GOT3 (cell line): ENCODE results near the gene MMS19.

Experiments
- DNase-seq: peaks from one replicate; lab custom pipeline; 2025; ENCODE audit warnings: mixed read lengths; lab: John Stamatoyannopoulos, UW

MMS19 gene

DNA sequence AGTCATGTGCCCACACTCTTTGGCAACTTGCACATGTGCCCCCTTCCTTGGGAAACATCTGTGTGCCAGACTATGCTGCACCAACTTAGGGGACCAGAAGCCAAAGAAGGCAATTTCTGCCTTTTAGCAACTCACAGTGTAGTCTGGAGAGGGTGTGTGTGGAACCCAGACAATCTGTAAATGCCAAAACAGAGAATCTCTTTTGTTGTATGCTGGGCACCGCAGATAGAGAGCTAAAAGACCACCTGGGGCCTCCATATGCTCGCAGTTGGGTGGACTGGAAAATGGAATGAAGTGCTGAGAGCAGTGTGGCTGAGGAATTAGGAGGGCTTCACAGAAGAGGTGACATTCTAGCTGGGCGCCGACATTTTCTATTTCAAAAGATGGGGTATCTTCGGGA is 26.9 kb upstream of the MMS19 start:
- DNase-seq = no peak

DNA sequence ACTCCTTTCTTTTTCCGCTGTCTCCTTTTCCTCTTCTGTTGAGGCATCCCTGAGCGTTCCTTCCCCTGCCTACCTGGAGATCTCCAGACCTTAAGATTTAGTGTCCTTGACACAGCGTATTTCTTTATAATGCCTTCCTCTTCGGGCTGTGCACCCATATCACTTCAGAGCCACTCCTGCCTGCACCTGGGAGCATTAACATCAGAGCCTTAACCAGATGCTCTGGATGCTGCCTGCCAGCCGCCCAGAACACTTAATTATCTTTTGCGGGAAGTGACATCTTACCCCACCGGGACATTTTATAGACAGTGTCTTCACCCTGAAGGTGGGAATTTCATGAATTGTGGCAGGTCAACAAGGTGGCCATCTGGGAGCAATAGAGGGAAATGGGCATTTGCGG is 24.7 kb upstream of the MMS19 start:
- DNase-seq = no peak

DNA sequence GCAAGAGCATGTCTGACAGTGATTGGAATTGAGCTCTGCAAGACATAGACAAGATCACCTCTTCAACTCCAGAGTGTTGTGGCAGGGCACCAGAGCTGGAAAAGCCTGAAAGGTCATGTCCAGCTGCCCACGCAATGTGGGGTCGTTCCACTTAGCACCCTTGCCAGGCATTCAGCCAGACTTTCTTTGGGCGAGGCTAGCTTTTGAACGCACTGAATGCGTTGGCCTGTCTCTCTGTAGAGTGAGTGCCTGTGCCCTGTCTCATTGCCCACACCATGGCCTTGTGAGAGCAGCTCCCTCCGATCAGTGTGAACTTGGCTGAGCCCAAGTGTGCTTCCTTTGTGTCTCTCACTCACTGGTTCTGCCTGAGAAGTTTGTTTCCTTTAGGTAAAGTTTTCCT is 23.8 kb upstream of the MMS19 start:
- DNase-seq = no peak

DNA sequence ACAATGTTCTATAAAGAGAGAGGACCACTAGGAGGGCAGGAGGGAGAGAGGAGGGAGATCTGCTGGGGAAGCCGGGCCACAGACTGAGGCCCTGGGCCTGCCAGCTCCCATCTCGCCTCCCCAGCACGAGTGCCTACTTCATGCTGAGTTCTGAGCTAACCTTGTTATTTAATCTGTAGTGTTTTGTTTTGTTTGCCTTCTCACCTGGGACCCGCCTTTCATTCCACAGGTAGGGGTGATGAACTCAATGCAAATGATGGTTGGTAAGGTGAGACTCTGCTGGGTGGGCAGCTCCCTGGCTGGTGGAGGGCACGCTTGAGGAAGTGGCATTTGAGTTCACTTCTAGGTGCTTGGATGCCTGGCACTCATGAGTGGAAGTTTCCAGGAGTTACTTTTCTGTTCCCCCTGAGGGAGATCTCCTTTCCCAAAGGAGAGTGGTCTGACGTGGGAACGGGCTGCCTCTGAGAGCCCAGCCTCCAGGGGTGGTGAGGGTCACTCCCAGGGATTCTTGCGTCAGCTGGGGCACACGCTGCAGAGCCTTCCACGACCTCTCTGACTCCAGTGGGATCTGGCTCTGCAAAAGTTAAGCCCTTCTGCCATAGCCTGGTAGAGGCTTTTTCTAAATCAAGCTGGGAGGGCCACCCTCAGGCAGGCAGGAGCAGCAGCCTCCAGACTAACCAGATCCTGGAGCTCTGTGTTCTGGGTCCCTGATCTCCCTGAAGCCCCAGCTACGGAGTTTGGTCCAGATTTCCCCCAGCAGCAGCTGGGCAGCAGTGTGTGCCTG is 22.9 kb upstream of the MMS19 start:
- DNase-seq = no peak

DNA sequence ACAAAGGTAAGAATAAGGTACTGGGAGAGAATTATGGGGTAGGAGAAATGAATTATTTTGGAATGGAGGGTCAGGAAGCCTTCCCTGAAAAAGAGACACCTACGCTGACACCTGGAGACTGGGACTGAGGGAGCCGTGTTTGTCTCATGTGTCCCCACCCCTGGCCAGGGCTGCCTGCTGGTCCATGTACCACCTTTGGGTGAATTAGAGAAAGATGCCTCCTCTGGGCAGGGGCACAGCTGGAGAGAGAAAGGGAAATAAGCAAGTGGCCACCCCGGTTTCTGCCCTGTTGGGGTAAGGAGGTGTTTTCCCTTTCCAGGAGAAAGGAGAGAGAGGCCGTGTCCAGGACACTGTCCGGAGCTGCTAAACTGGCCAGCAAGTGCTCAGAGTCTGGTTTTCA is 22.3 kb upstream of the MMS19 start:
- no peak for DNase-seq

DNA sequence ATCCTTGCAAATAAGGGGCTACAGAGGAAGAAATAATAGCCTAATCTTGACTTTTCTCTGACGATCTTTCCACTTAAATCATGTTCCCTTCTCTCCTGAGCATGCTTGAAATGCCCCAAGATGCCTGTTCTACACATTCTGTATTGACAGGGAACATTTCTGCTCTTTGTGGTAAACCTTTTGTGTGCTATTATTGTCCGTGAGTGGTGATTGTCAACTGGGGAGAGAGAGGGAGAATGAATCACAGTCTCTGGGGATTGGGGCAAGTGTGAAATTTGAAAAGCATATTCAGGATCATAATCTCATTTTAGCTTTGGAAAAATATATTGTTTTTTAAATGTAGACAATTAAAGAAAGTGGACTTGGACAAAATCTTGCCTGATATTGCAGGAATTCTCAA is 21.1 kb upstream of the MMS19 start:
- no peak for DNase-seq

DNA sequence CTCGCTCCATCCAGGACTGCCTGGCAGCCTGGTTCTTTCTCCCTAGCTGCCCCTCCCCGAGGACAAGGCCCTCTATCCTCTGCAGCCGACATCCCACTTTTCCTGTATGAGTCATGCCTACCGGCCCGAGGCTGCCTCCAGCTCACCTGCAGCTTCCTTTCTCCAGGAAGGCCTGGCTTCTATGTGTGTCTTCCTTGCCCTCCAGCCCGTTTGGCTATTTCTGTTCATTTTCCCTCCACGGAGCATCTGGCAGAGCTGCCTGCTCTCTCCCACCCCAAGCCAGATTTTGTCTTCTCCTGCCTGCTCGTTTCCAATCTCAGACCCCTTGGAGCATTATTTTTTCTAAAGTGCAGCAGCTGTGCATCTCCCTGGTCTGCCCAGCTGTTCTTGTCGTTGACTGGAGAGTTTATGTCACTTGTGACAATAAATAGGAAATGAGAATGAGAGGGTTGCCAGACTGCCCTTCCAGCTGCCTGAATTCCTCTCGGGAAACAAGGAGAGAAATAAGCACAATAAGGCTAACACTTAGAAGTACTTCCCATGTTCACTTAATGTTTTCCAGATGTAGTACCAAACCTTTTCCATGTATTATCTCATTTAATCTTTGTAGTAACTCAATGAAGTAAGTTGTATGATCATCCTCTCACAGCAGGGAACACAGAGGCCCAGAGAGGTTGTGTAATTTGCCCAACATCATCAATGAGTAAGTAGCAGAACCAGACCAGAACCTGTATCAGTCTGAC is 20.2 kb upstream of the MMS19 start:
- no peak for DNase-seq

DNA sequence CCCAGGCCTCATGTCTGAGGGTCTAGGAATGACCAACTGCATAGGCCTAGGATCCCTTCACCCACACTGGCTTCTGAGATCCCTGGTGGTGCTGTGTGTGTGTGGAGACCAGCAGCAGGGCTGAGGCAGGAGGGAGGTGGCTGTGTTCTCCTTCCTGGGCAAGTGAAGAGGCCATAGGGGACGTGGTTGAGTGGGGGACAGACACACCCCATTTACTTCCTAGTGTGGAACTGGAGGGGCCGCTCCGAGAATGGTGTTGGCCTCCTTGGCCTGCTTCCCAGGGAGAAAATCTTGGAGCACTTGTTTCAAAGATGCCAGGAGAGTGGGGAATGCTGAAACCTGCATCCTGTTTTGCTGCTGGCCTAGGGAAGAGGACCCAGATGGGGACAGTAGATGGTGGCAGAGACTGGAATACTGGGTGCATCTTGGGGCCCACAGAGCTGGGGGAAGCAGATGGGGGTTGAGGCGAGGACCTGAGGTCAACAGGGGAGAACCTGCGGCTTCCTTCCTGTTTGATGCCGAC is 19.6 kb upstream of the MMS19 start:
- DNase-seq = no peak

DNA sequence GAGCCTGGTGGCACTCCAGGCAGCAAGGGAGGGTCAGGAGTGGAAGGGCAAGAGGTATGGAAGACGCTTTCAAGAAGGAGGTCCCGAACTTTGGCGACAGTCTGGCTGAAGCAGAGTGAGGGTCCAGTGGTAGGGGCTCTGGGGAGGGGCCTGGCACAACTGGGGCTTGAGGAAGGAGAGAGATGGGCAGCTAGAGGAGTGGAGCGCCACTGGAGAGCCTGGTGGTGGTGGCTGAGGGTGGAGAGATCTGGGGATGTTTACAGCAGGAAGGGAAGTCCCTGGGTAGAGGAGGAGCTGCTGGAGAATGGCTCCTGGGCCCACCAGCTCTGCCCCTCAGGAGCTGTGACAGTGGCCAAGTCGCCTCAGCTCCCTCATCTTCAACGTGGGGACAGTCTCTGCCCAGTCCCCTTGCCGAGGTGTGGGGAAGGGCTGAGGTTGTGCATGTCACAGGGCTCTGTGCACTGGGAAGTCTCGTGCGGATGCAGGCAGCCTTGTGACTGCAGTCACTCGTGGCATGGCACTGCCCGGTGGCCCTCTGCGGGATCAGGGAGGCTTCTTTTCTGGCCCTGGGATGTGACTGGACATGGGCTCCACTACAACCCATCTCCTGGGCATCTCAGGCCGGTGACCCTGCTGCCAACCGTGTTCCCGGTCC is 19.0 kb upstream of the MMS19 start:
- DNase-seq = no peak

DNA sequence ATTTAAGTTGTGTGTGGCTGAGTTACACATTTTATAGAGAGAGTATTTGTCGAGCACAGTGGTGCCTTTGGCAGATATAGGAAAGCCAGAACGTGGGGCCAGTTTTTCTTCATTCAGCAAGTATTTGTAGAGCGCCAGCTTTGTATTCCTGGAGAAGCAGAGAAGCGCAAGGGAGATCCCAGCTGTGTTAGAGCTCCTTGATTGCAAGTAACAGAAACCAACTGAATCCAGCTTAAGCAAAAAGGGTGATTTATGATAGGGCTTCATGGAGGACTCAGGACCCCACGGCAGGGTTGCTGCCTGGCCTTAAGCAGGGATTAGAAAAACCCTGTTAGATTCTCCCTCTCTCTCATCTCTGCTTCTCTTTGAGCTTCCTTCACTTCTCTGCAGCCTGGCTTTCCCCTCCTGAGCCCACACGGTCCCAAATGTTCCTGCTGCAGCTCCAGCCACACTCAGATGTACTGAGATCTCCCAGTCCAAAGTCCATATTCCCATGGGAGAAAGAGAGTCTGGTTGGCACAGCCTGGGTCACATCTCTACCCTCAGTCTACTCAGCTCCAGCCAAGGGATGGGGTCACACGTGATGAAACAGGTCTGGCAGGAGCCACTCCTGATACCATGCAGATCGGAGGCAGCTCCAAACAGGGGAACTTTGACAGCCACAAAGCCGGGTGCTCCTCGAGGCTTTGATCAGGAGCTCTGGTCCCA is 17.2 kb upstream of the MMS19 start:
- DNase-seq = no peak

DNA sequence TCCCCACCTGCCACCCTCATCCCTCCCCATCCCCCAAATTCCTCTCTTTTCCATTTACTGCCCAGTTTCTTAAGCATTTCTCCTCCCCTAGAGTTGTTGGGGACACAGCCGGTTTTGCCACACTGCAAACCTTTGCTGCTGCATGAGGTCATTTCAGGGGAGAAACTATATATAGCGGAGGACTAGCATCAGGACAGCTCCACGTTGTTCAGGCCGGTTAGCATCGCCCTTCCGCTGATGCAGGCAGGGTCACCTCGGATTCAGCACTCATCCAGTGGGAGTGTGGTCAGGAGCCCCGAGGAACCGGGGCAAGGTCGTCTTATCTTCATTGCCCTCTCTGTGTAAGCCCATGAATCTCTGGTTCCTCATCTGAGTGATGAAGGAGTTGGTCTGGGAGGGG is 16.1 kb upstream of the MMS19 start:
- DNase-seq = no peak

DNA sequence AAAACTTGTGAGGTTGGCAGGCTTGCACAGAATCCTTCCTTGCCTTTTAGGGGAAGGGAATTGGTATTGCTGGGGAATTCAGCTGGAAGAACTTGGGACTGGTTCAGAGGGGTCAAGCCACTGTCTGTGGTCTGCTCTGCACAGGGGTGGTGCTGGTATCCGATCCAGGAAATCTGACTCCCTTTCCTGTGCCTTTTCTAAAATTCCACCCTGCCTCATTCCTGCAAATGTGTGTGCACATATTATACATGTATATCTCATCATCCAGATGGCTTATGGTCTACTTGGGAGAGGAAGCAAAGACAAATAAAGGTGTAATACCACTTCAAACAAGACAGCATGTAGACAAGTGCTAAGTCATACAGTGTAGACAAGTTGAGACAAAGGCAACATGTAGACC is 14.8 kb upstream of the MMS19 start:
- no peak for DNase-seq

DNA sequence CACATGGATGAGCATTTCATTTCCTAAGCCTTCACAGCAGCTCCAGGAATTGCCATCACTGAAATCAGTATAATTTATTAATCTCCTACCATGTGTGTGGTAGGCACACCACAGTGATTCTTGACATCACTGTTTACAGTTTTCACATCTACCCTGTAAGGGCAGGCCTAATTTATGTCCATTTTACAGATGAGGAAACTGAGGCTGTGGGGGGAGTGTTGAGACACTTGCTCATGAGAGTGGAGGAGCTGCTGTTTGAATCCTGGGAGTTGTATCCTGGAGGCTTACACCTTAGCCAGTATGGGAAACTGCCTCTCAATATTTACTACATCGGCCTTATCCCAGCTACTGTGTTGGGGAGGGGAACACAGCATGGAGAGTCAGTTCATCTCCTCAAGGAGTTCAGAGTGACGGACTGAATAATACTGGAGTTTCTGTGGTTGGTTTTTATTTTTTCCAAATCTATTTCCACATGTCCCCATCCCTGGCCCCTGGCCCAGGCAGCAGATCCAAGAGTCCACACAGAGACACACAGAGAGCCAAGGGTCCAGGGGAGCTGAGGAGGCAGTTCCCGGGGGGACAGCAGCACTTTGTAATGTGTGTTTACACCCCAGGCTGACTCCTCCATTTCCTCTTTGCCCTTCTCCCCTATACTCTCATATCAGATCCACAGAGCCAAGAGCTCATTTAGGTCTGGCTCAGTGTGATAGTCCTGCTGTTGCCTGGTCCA is 13.7 kb upstream of the MMS19 start:
- no peak for DNase-seq

DNA sequence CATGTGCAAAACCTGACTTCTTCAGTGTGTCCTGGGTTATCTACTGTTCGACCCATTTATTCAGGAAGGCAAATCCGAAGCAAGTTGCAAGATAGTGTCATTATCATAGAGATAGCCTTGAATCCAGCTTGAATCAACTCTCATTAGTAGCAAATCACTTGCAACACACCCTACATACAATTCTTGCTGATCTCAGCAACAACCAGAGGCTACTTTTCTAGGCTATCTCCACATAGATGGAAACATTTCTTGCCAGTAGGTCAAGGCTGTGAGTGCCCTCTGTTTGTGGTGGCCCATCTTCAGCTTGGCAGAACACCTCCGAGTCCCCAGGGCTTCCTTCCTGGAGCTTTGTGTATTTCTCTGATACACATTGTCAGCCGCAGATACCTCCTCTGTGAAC is 12.5 kb upstream of the MMS19 start:
- DNase-seq = no peak

DNA sequence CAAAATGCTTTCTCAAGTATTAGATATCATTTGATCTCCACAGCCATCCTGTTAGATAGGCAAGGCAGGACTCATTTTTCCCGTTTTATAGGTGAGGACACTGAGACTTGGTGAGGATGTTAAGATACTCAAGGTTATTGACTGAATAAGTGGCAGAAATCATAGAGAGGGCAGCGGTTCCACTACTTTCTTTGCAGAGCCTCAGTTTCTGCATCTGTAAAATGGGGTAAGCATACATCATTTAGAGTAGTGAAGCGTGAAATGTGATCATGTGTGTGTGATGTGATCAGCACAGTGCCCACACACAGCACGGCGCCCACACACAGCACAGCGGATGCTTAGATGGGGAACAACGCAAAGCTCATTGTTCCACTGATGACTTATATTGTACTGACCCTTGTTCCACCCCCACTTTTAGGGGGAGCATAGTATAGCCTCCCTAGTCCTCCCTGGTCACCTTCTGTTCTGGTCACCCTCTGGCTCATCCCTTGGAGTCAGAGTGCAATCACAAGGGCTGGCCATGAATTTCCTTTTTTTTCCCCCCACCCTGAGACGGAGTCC is 11.0 kb upstream of the MMS19 start:
- DNase-seq = no peak

DNA sequence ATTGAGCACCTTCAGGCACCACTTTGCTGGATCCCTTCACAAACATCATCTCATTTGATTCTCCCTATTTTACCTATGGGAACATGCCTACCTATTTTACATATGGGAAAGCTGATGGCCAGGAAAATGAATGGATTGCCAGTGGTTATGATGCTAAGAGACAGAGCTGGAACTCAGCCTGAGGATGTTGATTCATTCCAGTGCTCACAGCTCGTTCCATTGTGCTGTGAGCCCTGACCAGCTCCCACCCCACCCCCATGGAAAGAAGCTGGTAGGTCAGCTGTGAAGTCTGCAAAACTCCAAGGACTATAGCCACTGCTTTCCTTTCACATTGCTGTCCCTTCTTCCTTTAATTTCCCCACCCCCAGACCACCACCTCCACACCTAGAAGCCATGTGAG is 10.1 kb upstream of the MMS19 start:
- DNase-seq = no peak

DNA sequence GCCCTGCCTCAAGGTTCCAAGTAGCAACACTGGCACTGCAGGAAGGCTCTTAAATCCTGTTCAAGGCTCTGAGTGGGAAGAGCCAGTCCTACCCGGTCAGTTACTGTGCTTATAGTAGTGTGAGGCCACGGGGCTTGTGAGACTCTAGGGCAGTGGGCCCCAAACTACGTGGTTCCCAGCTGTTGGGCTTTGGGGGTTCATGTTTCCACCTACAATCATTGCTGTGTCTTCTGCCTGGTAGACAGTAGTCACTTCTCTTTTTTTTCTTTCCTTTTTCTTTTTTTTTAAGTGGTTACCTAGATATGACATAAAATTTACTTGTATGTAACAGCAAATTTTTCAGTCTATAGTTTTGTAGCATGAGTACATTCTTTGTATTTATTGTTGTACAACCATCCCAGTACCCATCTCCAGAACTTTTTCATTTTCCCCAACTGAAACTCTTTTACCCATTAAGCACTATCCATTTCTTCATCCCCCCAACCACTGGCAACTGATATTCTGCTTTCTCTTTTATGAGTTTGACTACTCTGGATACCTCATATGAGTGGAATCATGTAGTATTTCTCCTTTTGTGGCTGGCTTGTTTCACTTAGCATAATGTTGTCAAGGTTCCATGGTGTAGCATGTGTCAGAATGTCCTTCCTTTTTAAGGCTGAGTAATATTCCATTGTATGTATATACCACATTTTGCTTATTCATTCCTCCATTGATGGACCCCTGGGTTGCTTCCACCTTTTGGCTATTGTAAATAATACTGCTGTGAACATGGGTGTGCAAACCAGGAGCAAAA is 8.2 kb upstream of the MMS19 start:
- no peak for DNase-seq

DNA sequence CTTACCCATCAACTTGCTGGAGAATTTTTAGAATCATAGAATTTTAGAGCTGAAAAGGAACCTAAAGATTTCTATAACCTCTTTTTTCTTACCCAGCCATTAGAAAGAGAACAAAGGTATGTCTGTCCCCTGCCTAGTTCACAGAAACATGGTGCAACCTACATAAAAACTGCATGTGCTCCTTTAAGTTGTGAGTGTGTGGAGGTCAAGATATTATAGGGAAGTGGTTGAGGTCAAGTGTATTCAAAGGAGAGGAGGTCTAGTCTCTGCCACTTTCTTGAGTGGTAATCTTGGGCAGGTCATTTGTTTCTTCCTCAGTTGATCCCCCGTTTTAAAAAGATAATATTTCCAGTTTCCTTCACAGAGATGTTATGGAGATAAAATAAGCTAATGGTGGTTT is 6.9 kb upstream of the MMS19 start:
- no peak for DNase-seq

DNA sequence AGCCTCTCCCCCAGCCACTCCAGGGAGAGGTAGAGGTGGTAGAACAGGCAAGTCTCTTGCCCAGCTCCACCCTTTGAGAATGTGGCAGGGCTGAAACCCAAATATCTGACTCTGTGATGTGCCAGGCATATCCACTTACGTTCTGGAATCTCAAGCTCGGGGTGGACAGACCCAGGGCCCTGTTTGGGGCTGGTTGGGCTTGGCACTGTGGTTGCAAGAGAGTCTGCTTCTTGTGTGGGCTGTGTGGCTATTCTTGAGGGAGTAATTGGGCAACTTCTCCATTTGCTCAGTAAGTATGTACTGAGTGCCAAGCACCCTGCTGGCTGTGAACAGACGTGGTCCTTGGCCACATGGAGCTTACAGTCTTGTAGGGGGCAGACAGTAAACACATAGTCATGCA is 5.2 kb upstream of the MMS19 start:
- no peak for DNase-seq

DNA sequence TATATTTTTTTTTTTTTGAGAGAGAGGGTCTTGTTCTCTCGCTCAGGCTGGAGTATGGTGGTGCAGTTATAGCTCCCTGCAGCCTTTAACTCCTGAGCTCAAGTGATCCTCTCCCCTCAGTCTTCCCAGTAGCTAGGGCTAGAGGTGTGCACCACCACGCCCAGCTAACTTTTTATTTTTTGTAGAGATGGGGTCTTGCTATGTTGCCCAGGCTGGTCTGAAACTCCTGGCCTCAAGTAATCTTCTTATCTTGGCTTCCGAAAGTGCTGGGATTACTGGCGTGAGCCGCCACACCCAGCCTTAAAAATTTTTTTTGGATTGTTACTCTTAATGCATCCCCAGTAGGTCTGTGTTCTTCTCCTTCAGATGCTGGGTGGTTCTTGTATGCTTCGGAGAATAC is 4.7 kb upstream of the MMS19 start:
- DNase-seq = no peak

DNA sequence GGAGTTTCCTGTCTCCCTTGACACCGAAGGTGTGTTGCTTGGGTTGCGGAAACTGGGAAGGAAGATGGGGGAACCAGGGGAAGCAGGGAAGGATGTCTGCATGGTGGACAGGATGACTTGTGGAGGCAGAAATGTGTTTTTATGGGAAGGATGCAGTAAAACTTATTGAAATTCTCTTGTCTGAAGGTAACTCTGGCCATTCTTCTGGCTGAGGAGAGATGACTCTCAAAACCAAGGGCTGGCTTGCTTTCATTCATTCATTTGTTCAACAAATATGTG is 2.0 kb upstream of the MMS19 start:
- DNase-seq = no peak
